ENCODE measurements around the gene BORCS5.

BORCS5 gene

GRCh38 chr12:12379831-12380730, 23.2 kb downstream of the BORCS5 start:
- Histone ChIP-seq H3K9ac (ENCODE audit: low read depth, low read length) (no peak overlapping the region), H3K9me3 (ENCODE audit: control insufficient read depth, insufficient read depth, low read length) (no peaks in the 10 kb centered on the region), H3K4me3 (ENCODE audit: low read depth, low read length) (no peak overlapping the region), H3K36me3 (ENCODE audit: control insufficient read depth, insufficient read depth, low read length) (no peaks in the 10 kb centered on the region), H3K4me1 (ENCODE audit: control insufficient read depth, insufficient read depth, low read length) (peaks cover 4% of the 10 kb centered on the region), H3K27me3 (ENCODE audit: control insufficient read depth, insufficient read depth, low read length) (no peaks in the 10 kb centered on the region)

GRCh38 chr12:12380949-12381593, 24.2 kb downstream of the BORCS5 start:
- Histone ChIP-seq H3K36me3 (ENCODE audit: control insufficient read depth, insufficient read depth, low read length) (no peaks in the 10 kb centered on the region), H3K9me3 (ENCODE audit: control insufficient read depth, insufficient read depth, low read length) (no peaks in the 10 kb centered on the region), H3K27me3 (ENCODE audit: control insufficient read depth, insufficient read depth, low read length) (no peaks in the 10 kb centered on the region), H3K9ac (ENCODE audit: low read depth, low read length) (no peak overlapping the region), H3K4me1 (ENCODE audit: control insufficient read depth, insufficient read depth, low read length) (peaks cover 6% of the 10 kb centered on the region), H3K4me3 (ENCODE audit: low read depth, low read length) (no peak overlapping the region)

- Histone ChIP-seq H3K27me3 (ENCODE audit: control insufficient read depth, insufficient read depth, low read length) (no peaks in the 10 kb centered on the region), H3K9me3 (ENCODE audit: control insufficient read depth, insufficient read depth, low read length) (no peaks in the 10 kb centered on the region), H3K4me1 (ENCODE audit: control insufficient read depth, insufficient read depth, low read length) (peaks cover 6% of the 10 kb centered on the region), H3K4me3 (ENCODE audit: low read depth, low read length) (no peak overlapping the region), H3K36me3 (ENCODE audit: control insufficient read depth, insufficient read depth, low read length) (no peaks in the 10 kb centered on the region), H3K9ac (ENCODE audit: low read depth, low read length) (no peak overlapping the region)
These were observed 25.1 kb downstream of the BORCS5 start for GRCh38 chr12:12381982-12382381.

GRCh38 chr12:12384571-12385340, 27.9 kb downstream of the BORCS5 start:
- Histone ChIP-seq H3K4me1 (ENCODE audit: control insufficient read depth, insufficient read depth, low read length) (peaks cover 6% of the 10 kb centered on the region), H3K4me3 (ENCODE audit: low read depth, low read length) (no peak overlapping the region), H3K9me3 (ENCODE audit: control insufficient read depth, insufficient read depth, low read length) (no peaks in the 10 kb centered on the region), H3K27me3 (ENCODE audit: control insufficient read depth, insufficient read depth, low read length) (no peaks in the 10 kb centered on the region), H3K36me3 (ENCODE audit: control insufficient read depth, insufficient read depth, low read length) (no peaks in the 10 kb centered on the region), H3K9ac (ENCODE audit: low read depth, low read length) (no peak overlapping the region)

- H3K4me3 ChIP-seq (ENCODE audit: low read depth, low read length), result no peak overlapping the region
- no peaks in the 10 kb centered on the region for H3K36me3 ChIP-seq (ENCODE audit: control insufficient read depth, insufficient read depth, low read length)
- H3K4me1 ChIP-seq (ENCODE audit: control insufficient read depth, insufficient read depth, low read length), result peaks cover 6% of the 10 kb centered on the region
- no peaks in the 10 kb centered on the region for H3K27me3 ChIP-seq (ENCODE audit: control insufficient read depth, insufficient read depth, low read length)
- H3K9ac ChIP-seq (ENCODE audit: low read depth, low read length), result no peak overlapping the region
- no peaks in the 10 kb centered on the region for H3K9me3 ChIP-seq (ENCODE audit: control insufficient read depth, insufficient read depth, low read length)
These were observed 30.6 kb downstream of the BORCS5 start for GRCh38 chr12:12387501-12387900.

GRCh38 chr12:12392413-12392812, 35.5 kb downstream of the BORCS5 start:
- H3K4me3 ChIP-seq (ENCODE audit: low read depth, low read length), result no peak overlapping the region

GRCh38 chr12:12393171-12393570, 36.3 kb downstream of the BORCS5 start:
- no peak overlapping the region for H3K4me3 ChIP-seq (ENCODE audit: low read depth, low read length)
- no peaks in the 10 kb centered on the region for H3K36me3 ChIP-seq (ENCODE audit: control insufficient read depth, insufficient read depth, low read length)
- no peaks in the 10 kb centered on the region for H3K9me3 ChIP-seq (ENCODE audit: control insufficient read depth, insufficient read depth, low read length)
- H3K9ac ChIP-seq (ENCODE audit: low read depth, low read length), result no peak overlapping the region
- H3K4me1 ChIP-seq (ENCODE audit: control insufficient read depth, insufficient read depth, low read length), result no peaks in the 10 kb centered on the region
- no peaks in the 10 kb centered on the region for H3K27me3 ChIP-seq (ENCODE audit: control insufficient read depth, insufficient read depth, low read length)

More at GRCh38 chr12:12392413-12392812, 35.5 kb downstream of the BORCS5 start:
- no peaks in the 10 kb centered on the region for H3K9me3 ChIP-seq (ENCODE audit: control insufficient read depth, insufficient read depth, low read length)
- no peak overlapping the region for H3K9ac ChIP-seq (ENCODE audit: low read depth, low read length)
- H3K36me3 ChIP-seq (ENCODE audit: control insufficient read depth, insufficient read depth, low read length), result no peaks in the 10 kb centered on the region
- no peaks in the 10 kb centered on the region for H3K27me3 ChIP-seq (ENCODE audit: control insufficient read depth, insufficient read depth, low read length)
- H3K4me1 ChIP-seq (ENCODE audit: control insufficient read depth, insufficient read depth, low read length), result no peaks in the 10 kb centered on the region

- no peaks in the 10 kb centered on the region for H3K36me3 ChIP-seq (ENCODE audit: control insufficient read depth, insufficient read depth, low read length)
- H3K27me3 ChIP-seq (ENCODE audit: control insufficient read depth, insufficient read depth, low read length), result no peaks in the 10 kb centered on the region
- H3K4me3 ChIP-seq (ENCODE audit: low read depth, low read length), result no peak overlapping the region
- no peaks in the 10 kb centered on the region for H3K9me3 ChIP-seq (ENCODE audit: control insufficient read depth, insufficient read depth, low read length)
- no peak overlapping the region for H3K9ac ChIP-seq (ENCODE audit: low read depth, low read length)
- peaks cover 13% of the 10 kb centered on the region for H3K4me1 ChIP-seq (ENCODE audit: control insufficient read depth, insufficient read depth, low read length)
These were observed 39.8 kb downstream of the BORCS5 start for GRCh38 chr12:12396694-12397093.

GRCh38 chr12:12397184-12397583, 40.3 kb downstream of the BORCS5 start:
- H3K9me3 ChIP-seq (ENCODE audit: control insufficient read depth, insufficient read depth, low read length), result no peaks in the 10 kb centered on the region
- H3K27me3 ChIP-seq (ENCODE audit: control insufficient read depth, insufficient read depth, low read length), result no peaks in the 10 kb centered on the region
- H3K4me3 ChIP-seq (ENCODE audit: low read depth, low read length), result no peak overlapping the region
- no peak overlapping the region for H3K9ac ChIP-seq (ENCODE audit: low read depth, low read length)
- peaks cover 13% of the 10 kb centered on the region for H3K4me1 ChIP-seq (ENCODE audit: control insufficient read depth, insufficient read depth, low read length)
- H3K36me3 ChIP-seq (ENCODE audit: control insufficient read depth, insufficient read depth, low read length), result no peaks in the 10 kb centered on the region

- no peaks in the 10 kb centered on the region for H3K27me3 ChIP-seq (ENCODE audit: control insufficient read depth, insufficient read depth, low read length)
- H3K4me1 ChIP-seq (ENCODE audit: control insufficient read depth, insufficient read depth, low read length), result peaks cover 13% of the 10 kb centered on the region
- no peaks in the 10 kb centered on the region for H3K36me3 ChIP-seq (ENCODE audit: control insufficient read depth, insufficient read depth, low read length)
- no peak overlapping the region for H3K4me3 ChIP-seq (ENCODE audit: low read depth, low read length)
- no peaks in the 10 kb centered on the region for H3K9me3 ChIP-seq (ENCODE audit: control insufficient read depth, insufficient read depth, low read length)
- H3K9ac ChIP-seq (ENCODE audit: low read depth, low read length), result no peak overlapping the region
These were observed 41.4 kb downstream of the BORCS5 start for GRCh38 chr12:12398026-12398859.

- Histone ChIP-seq H3K9me3 (ENCODE audit: control insufficient read depth, insufficient read depth, low read length) (no peaks in the 10 kb centered on the region), H3K9ac (ENCODE audit: low read depth, low read length) (peak overlapping the region; percentile 17), H3K27me3 (ENCODE audit: control insufficient read depth, insufficient read depth, low read length) (no peaks in the 10 kb centered on the region), H3K4me1 (ENCODE audit: control insufficient read depth, insufficient read depth, low read length) (peaks cover 17% of the 10 kb centered on the region), H3K4me3 (ENCODE audit: low read depth, low read length) (no peak overlapping the region), H3K36me3 (ENCODE audit: control insufficient read depth, insufficient read depth, low read length) (no peaks in the 10 kb centered on the region)
These were observed 42.3 kb downstream of the BORCS5 start for GRCh38 chr12:12399161-12399560.

Data from iPS-15b (cell line).